ENCODE results near the gene TLCD3B. TPM values are rescaled to one million over a fixed set of nuclear protein-coding genes. Genes with fewer than 3 reads are reported as not detected.

The TLCD3B gene
- total RNA-seq, 1 donor from 2014 or later = 2.1 TPM

DNA sequence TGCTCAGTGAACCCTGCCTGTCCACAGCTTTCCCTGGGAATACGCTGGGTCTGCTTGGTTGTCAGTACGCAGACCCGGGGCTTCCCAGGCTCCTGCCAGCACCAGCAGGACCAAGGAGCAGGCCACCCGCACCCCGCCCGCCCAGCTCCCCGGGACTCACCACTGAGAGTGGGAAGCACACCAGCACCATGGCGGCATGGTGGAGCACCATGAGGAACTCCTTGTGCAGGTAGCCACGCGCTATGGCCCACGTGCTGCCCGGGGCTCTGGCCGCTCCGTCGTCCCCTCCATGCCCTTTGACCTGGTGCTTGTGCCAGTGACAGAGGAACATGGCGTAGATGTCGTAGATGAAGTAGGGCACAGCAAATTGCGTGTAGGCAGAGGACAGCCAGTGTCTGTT is 4.6 kb downstream of the TLCD3B start:
- Mint-ChIP-seq H3K9me3 (no peaks in the 10 kb centered on the region), H3K4me3 (no peak overlapping the region), H3K4me1 (ENCODE audit: unreplicated experiment) (no peaks in the 10 kb centered on the region), H3K27me3 (peaks cover 54% of the 10 kb centered on the region), H3K27ac (no peak overlapping the region), H3K36me3 (no peaks in the 10 kb centered on the region)
- no peak for DNase-seq (ENCODE audit: extremely low spot score, unreplicated experiment)
- TF ChIP-seq, protein P1, sequence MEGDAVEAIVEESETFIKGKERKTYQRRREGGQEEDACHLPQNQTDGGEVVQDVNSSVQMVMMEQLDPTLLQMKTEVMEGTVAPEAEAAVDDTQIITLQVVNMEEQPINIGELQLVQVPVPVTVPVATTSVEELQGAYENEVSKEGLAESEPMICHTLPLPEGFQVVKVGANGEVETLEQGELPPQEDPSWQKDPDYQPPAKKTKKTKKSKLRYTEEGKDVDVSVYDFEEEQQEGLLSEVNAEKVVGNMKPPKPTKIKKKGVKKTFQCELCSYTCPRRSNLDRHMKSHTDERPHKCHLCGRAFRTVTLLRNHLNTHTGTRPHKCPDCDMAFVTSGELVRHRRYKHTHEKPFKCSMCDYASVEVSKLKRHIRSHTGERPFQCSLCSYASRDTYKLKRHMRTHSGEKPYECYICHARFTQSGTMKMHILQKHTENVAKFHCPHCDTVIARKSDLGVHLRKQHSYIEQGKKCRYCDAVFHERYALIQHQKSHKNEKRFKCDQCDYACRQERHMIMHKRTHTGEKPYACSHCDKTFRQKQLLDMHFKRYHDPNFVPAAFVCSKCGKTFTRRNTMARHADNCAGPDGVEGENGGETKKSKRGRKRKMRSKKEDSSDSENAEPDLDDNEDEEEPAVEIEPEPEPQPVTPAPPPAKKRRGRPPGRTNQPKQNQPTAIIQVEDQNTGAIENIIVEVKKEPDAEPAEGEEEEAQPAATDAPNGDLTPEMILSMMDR (conservative IDR thresholded peaks at IDR 0.05) = no peak

DNA sequence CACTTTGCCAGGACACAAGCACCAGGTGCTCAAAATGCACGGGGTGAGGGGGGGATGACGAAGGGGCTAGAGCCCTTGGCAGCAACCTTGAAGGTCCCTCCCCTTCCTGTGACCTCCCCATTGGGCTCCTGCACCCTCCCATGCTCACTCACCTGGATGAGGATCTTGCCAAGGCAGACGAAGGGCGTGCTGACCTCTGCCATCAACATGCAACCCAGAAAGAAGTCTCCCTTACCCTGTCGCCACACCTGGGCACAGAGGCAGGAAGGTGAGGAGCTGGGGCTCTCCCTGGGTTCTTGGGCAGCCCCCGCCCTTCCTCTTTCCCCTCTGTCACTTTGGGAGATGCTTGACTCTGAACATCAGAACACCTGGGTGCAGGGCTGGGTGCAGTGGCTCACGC is 5.5 kb downstream of the TLCD3B start:
- Mint-ChIP-seq H3K4me1 (ENCODE audit: unreplicated experiment) (peaks cover 5% of the 10 kb centered on the region), H3K27me3 (peaks cover 57% of the 10 kb centered on the region), H3K27ac (no peak overlapping the region), H3K4me3 (no peak overlapping the region), H3K36me3 (no peaks in the 10 kb centered on the region), H3K9me3 (no peaks in the 10 kb centered on the region)
- DNase-seq (ENCODE audit: extremely low spot score, unreplicated experiment) = no peak
- TF ChIP-seq, protein P1 (conservative IDR thresholded peaks at IDR 0.05) = no peak

DNA sequence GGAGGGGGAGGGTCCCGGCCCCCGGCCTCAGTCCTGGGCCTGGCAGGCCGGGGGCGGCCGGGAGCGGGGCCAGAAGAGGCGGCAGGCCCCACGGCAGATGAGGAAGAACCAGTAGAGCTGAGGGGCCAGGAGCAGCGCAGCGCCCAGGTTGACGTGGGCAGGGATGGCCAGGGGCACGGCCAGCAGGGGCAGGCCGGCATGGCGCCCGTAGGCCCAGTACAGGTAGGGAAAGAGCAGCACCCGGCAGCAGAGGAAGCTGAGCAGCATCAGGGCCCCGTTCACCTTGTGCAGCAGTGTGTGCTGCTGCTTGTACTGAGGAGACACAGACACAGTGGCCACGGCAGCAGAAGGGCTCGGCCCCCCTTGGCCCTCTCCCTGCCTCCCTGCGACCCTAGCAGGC is 5.9 kb downstream of the TLCD3B start:
- no peak overlapping the region for H3K27ac Mint-ChIP-seq
- TF ChIP-seq, protein P1 (conservative IDR thresholded peaks at IDR 0.05) = no peak
- H3K4me3 Mint-ChIP-seq = no peak overlapping the region
- DNase-seq (ENCODE audit: extremely low spot score, unreplicated experiment) = no peak
- H3K36me3 Mint-ChIP-seq = no peaks in the 10 kb centered on the region
- H3K27me3 Mint-ChIP-seq = peaks cover 57% of the 10 kb centered on the region
- peaks cover 5% of the 10 kb centered on the region for H3K4me1 Mint-ChIP-seq (ENCODE audit: unreplicated experiment)
- H3K9me3 Mint-ChIP-seq = no peaks in the 10 kb centered on the region

DNA sequence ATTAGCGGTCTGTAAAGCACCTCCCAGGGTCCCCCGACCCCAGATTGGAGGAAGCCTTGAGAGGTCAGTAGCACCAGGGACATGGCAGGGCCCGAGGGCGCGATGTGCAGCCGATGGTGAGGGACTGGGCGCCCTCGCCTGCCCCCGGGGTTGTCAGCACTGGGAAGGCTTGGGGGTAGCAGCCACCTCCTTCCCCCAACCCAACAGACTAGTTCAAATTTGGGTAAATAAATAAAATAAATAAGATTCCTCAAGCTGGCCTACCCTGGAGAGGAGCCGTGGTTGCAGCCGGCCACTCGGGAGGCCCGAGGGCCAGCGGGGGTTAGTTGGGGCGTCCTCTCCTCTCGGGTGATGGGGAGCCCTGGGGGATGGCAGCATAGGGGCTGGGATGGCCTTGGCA is 6.6 kb downstream of the TLCD3B start:
- DNase-seq (ENCODE audit: extremely low spot score, unreplicated experiment) = no peak
- Mint-ChIP-seq H3K27ac (no peak overlapping the region), H3K36me3 (no peaks in the 10 kb centered on the region), H3K9me3 (no peaks in the 10 kb centered on the region), H3K27me3 (peaks cover 50% of the 10 kb centered on the region), H3K4me1 (ENCODE audit: unreplicated experiment) (peaks cover 5% of the 10 kb centered on the region), H3K4me3 (no peak overlapping the region)
- TF ChIP-seq, protein P1 (conservative IDR thresholded peaks at IDR 0.05) = no peak

DNA sequence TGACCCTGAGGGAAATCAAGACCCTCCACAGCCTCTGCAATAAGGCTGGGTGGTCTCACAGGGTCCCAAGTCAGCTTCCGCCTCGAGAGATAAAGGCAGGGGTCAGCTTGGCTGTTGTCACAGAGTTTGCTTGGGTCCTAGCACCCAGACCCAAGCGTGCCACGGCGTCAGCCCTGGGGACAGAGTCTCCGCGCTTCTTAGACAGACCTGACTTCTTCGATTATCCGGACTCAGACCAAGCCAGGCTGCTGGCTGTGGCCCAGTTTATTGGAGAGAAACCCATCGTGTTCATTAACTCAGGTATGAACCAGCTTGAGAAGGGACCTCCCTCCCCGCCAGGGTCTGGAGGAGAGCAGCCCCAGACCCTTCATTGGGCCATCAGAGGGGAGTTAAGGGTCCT is 7.5 kb downstream of the TLCD3B start:
- H3K27me3 Mint-ChIP-seq = peaks cover 46% of the 10 kb centered on the region
- no peak overlapping the region for H3K27ac Mint-ChIP-seq
- DNase-seq (ENCODE audit: extremely low spot score, unreplicated experiment) = no peak
- H3K4me3 Mint-ChIP-seq = no peak overlapping the region
- H3K36me3 Mint-ChIP-seq = no peaks in the 10 kb centered on the region
- no peaks in the 10 kb centered on the region for H3K9me3 Mint-ChIP-seq
- TF ChIP-seq, protein P1 (conservative IDR thresholded peaks at IDR 0.05) = no peak
- peaks cover 5% of the 10 kb centered on the region for H3K4me1 Mint-ChIP-seq (ENCODE audit: unreplicated experiment)

DNA sequence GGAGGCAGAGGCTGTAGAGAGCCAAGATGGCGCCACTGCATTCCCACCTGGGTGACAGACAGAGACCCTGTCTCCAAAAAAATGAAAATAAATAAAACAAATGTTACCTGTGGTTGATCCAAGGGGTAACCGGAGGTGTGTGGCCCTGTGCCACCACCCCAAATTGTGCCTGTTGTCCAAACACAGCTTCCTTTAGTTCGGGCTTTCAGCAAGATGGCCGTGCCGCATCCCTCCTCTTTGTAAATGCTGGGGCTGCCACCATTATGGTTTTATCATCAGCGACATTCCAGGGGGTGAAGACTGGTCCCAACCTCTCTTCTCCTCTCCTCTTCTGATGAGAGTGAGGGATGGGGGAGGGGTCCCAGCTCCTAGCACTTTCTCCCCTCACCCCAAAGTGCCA is 8.2 kb downstream of the TLCD3B start, which contains the start of gene C16orf92:
TSS of gene C16orf92 (plus strand) at position 312 of the 400 bp plus-strand sequence. CDS start 143 bp downstream, outside the sequence.
- peaks cover 5% of the 10 kb centered on the region for H3K4me1 Mint-ChIP-seq (ENCODE audit: unreplicated experiment)
- no peaks in the 10 kb centered on the region for H3K9me3 Mint-ChIP-seq
- peaks cover 40% of the 10 kb centered on the region for H3K27me3 Mint-ChIP-seq
- H3K4me3 Mint-ChIP-seq = no peak within 1 kb of the TSS
- TF ChIP-seq, protein P1 (conservative IDR thresholded peaks at IDR 0.05) = no peak
- H3K27ac Mint-ChIP-seq = no peak within 1 kb of the TSS
- no peaks in the 10 kb centered on the region for H3K36me3 Mint-ChIP-seq
- no peak for DNase-seq (ENCODE audit: extremely low spot score, unreplicated experiment)
